ENCODE measurements around the gene RCAN2.

RCAN2 gene

GRCh38 chr6:46491201-46491627 is at the start of gene RCAN2:
TSS of gene RCAN2 (minus strand) at chr6:46491449.
- DNase-seq (ENCODE audit: low read depth), result no peak

DNA sequence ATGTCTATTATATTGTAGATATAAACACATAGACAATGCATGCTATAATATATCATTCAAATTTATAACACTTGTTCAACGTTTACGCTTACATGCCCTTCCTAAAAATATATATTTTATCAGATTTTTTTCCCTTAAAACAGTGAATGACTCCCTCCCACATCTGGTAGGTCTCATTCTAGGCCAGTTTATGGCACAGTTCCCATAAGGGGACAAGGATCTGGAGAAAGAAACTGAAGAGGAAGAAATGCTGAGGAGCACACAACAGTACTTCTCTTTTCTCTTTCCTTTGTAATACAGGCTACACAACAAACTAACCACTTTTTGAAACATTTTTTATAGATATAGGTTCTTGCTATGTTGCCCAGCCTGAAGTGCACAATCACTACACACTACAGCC is 48.6 kb upstream of the RCAN2 start:
- DNase-seq (ENCODE audit: low read depth), result no peak

GRCh38 chr6:46538800-46539480 is 47.7 kb upstream of the RCAN2 start:
- DNase-seq (ENCODE audit: low read depth), result no peak

- no peak for DNase-seq (ENCODE audit: low read depth)
These were observed 39.6 kb upstream of the RCAN2 start for GRCh38 chr6:46530896-46531295.

DNA sequence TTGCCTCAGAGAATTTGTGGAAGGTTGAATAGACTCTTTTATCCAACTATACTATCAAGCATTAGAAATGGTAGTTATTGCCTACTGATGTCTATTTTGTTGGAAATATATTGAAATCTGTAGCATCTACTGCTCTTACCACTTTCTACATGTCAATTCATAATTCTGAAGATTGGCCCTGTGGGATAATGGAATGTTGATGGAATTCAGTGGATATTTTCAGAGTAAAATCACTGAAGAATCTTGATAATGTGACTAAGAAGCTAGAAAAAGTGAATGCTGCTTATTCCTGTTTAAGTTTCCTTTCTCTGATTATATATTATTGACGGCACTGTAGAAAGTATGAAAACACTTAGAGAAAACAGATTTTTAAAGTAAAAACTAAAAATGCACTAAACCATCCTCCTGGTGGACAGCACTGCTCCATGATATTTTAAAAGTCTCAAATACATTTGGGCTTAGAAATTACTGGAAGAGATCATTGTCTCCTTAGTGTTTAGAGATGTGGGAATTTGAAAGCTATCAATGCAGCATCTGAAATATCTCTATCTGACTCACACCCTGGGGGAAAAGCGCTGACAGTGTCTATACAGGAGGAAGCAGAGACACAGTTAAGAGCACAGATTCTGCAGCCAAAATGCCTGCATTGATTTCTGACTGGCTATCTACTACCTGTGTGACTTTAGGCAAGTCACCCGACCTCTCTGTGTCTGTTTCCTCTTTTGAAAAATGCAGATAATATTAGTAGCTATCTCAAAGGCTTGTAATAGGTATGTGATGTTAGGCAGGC is 37.9 kb upstream of the RCAN2 start:
- DNase-seq (ENCODE audit: low read depth), result no peak

DNA sequence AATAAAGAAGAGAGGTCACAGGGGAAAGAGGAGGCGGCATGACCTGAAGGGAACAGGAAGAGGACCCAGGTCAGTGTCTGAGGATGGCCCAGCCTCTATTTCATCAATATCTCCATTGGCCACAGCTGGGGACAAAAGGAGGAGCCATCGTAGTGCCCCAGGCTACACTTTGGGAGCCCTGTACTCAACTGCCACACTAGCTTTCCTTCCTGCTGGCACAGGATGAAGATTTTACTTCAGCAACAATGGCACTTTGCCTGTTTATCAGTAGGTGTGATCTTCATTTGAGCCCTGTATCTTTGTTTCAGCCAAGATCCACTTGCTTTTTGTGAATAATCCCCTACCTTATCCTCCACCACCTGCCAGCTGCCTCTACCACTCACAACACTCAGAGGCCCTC is 35.4 kb upstream of the RCAN2 start:
- DNase-seq (ENCODE audit: low read depth), result no peak

GRCh38 chr6:46525583-46525982 is 34.3 kb upstream of the RCAN2 start:
- no peak for DNase-seq (ENCODE audit: low read depth)

- DNase-seq (ENCODE audit: low read depth), result no peak
These were observed 30.3 kb upstream of the RCAN2 start for GRCh38 chr6:46521464-46521971.

- no peak for DNase-seq (ENCODE audit: low read depth)
These were observed 26.0 kb upstream of the RCAN2 start for GRCh38 chr6:46517202-46517601.

DNA sequence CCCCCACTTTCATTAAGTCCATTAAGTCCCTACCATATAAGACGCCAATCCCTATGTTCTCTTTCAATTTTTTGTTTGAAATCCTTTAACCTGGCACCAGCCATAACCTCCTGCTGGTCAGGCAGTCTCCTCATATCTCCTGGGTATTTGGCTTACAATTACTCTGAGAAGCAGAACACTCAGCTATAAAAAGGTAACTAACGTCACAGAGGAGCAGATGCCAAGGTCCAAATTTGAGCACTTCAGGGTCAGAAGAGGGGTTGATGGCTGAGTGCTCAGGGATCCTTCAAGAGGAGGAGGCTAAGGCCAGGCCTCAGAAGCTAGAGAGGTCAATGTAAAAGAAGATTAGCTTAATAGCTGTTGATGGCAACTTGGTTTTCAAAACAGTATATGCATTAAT is 22.3 kb upstream of the RCAN2 start:
- DNase-seq (ENCODE audit: low read depth), result no peak

DNA sequence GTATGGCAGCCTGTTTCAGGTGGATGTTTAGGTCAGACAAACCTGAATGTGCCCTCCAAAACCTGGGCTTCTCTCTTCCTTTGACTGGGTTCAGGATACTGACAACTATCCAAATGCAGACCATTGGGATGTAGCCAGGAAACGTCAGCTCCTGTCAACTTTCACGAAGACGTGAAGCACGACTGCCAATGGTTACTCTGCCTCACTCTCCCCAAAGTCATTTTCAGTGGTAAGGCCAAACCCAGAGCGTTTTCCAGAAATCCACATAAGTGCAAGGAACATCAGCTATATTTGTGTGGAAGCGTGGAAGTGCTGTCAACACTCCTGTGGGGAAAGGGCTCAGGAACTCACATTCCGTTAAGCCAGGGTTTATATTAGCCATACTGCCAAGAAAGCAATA is 20.1 kb upstream of the RCAN2 start:
- DNase-seq (ENCODE audit: low read depth), result no peak

GRCh38 chr6:46510651-46511050 is 19.4 kb upstream of the RCAN2 start:
- DNase-seq (ENCODE audit: low read depth), result no peak

DNA sequence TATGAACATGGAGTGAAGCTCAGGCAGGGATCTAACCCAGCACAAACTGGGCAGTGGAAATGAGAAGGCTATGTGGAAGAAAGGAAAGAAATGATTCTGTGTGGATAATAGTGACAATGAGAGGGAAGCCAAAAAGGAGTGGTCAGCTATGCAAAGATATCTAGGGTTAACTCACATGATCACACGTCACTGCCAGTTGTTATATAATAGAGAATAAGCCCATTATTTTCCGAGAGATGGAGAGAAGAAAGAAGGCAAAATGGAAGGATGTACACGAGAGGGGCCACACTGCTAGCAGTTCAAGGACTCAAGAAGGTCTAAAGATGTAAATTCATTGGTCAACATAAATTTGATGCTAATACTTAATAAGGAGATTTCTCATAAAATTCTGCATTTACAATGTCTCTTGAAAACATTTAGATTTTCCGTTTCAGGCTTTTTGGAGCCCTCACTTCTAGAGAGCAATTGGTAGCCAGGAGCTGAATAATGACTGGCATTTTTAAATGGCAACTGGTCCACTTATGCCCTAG is 18.8 kb upstream of the RCAN2 start:
- DNase-seq (ENCODE audit: low read depth), result no peak

DNA sequence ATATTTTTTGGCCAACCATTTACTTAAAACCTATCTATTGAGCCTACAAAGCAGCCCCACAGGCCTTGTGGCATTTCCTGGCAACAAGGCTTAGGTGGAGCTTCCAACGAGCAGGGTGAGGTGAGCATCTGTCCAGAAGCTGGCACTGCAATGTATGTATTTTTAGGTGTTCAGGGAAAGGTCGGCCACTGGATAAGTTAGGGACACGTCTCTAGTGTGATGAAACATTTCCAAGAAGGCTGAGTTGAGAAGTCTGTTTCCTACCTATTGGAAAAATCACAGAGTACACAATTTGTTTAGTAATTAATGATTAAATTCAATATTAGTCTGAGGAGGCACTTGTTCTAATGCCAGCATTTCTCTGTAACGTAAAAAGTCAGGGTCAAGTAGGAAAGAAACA is 17.8 kb upstream of the RCAN2 start:
- no peak for DNase-seq (ENCODE audit: low read depth)

- DNase-seq (ENCODE audit: low read depth), result no peak
These were observed 16.2 kb upstream of the RCAN2 start for GRCh38 chr6:46507426-46507825.

DNA sequence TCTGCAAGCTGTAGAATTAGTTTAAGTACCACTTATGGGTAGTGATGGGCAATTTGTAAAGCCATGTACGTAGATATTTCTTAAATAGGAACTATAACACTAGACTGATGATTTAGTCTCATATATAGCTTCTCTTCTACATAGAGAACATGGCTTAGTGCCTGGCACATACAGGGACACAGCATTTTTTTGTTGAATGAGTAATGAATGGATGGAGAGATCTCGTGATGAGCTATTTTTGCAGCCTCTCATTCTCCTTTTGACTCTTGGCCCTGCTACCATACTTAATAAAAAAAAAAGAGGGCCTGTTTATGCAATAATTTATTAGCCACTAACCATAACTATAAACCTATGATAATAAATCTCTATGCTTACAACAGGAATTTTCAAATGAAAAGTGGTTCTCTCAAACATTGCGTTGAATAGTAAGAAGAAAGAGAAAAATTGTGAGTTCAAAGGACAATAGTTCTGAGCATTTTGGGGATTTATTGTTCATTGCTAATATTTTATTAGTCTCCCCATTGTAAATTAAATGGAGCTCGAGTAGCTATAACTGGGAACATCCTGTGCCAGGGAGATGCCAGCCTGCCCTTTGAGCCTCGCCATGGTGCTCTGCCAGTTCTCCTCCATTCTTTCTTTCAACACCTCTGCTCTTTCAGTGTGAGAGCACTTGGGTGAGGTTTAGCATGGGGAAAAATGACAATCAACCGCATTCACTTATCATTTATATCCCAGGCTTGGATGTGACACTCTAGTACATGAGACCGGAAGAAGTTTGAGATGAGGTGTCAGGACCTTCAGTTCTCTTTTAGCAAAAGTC is 14.7 kb upstream of the RCAN2 start:
- no peak for DNase-seq (ENCODE audit: low read depth)

- DNase-seq (ENCODE audit: low read depth), result no peak
These were observed 13.0 kb upstream of the RCAN2 start for GRCh38 chr6:46504242-46504641.

GRCh38 chr6:46502486-46503119 is 11.4 kb upstream of the RCAN2 start:
- DNase-seq (ENCODE audit: low read depth), result no peak

DNA sequence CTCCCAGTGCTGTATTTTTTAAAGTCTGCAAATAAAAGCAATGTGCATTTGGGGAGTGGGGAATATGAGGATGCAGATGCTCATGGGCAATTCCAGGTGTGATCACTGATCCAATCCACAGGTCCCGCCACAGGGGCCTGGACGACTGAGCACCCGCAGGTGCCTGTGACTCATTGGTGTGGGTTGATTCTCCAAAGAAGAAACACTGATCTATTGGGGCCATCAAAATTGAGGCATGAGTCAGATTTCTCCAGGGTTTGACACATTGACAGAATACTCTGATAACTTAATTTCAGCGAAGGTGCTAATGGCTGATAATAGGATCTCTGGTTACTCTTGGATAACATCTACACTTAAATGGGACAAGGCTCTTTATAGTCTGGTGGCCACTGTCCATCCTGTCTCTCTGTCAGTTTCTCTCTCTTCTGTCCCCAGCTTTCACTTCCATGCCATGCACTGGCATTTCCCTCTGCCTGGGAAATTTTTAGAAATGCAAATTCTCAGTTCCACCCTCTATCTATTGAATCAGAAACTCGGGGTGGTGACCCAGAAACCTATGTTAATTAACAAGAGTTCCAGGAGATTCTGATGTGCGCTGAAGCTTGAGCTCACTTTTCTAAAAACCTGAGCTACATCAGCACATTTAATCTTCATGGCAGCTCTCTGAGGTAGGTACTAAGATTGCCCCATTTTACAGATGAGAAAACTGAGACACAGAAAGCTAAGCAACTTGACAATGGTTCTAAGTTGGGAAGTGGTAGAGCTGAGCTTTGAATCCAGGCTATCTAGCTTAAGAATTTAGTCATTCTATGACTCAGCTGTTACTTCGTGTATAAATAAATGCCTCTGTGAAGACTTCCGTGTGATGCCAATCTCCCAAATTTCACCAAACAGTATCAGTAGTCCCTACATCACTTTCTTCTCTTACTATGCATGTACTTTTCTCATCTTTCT is 10.2 kb upstream of the RCAN2 start:
- DNase-seq (ENCODE audit: low read depth), result no peak

DNA sequence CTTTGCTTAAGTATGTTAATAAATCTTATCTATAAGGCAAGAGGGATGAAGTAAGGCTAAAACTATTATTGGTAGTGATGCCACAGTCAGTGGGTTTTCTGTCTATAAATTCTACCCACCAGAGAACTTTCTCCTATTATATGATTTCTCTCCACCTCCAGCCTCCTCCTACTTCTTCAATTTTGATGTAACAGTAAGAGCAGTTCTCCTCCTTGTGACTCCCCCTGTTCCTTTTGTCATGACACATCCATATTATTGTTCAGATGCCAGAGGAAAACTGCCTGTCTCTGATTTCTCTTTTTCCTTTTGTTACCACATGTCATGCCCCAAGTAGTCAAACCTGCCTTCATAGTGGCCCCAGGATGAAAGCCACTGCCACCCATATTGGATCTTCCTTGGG is 9.1 kb upstream of the RCAN2 start:
- no peak for DNase-seq (ENCODE audit: low read depth)
